ENCODE results near the gene CNST.
"Not testable (repeated sequence)": the region's sequence is repeated elsewhere in the genome, so short reads cannot be mapped to it uniquely, and the experiment has no call there.

GRCh38 chr1:246634659-246635058 lies 68.4 kb downstream of the CNST start:
- not testable (repeated sequence) for TF ChIP-seq POLR2A, CTCF (IDR thresholded peaks at IDR 0.05)

Data from suprapubic skin (tissue), 3 donors.